Measurements from ENCODE around the gene ZNF747. TPM values are rescaled to one million over a fixed set of nuclear protein-coding genes. Genes with fewer than 3 reads are reported as not detected.

The ZNF747 gene
- total RNA-seq (2013; cell fraction: nucleolus; rRNA removed), result 18.5 and 22.3 TPM in 2 replicates
- 13.0 and 14.3 TPM in 2 replicates for total RNA-seq (2014; rRNA removed)
- total RNA-seq (2014; rRNA removed; fragmentation: Illumina TruSeq; extraction: Trizol), result 5.0 and 5.8 TPM in 2 replicates
- 10.7 and 12.0 TPM in 2 replicates for total RNA-seq (2021)
- polyA plus RNA-seq (2011; ENCODE audit: low read depth), result 2.4 TPM
- polyA plus RNA-seq (2011; rRNA removed), result 2.7 and 3.3 TPM in 2 replicates
- 4.7 and 5.0 TPM in 2 replicates for polyA plus RNA-seq (2011; cell fraction: cytosol; rRNA removed)
- 3.3 and 4.6 TPM in 2 replicates for polyA plus RNA-seq (2011; cell fraction: nucleus; rRNA removed)
- 4.5 TPM in 2 replicates for polyA plus RNA-seq (2012)
- polyA plus RNA-seq (2014; fragmentation: Illumina TruSeq; extraction: Trizol), result 5.1 and 5.7 TPM in 2 replicates
- polyA plus RNA-seq (2014; fragmentation: Nextera tagmentation; extraction: Ambion mirVana), result 1 to 10 TPM; 1.0 to 1.2 TPM
- 11.5 and 12.1 TPM in 2 replicates for polyA plus RNA-seq (2014; rRNA removed)
- 1 to 10 TPM; 8.6 to 8.8 TPM for polyA plus RNA-seq (2016; fragmentation: Nextera tagmentation; extraction: Ambion mirVana)
- polyA minus RNA-seq (2011; rRNA and poly(A)+ RNA removed), result 5.1 and 6.7 TPM in 2 replicates
- 2.3 and 3.8 TPM in 2 replicates for polyA minus RNA-seq (2011; cell fraction: cytosol; rRNA and poly(A)+ RNA removed)
- 6.5 and 10.4 TPM in 2 replicates for polyA minus RNA-seq (2011; cell fraction: nucleus; rRNA and poly(A)+ RNA removed)
- Bru-seq, nascent RNA, result percentile 69 among the genes with signal in this experiment
- BruChase-seq, experiment 1, labeled RNA remaining after a 6-hour chase, result percentile 55 among the genes with signal in this experiment
- BruChase-seq, experiment 2, labeled RNA remaining after a 2-hour chase, result percentile 63 among the genes with signal in this experiment
- long read RNA-seq, experiment 1, partial matches to known transcripts, result 0 of 1 reads
- long read RNA-seq, experiment 1, other reads (novel, unspliced or antisense), result 0 of 1 reads
- long read RNA-seq, experiment 2, result 0 reads

GRCh38 chr16:30534368-30535105 lies at the start of gene ZNF747:
Gene ZNF747, minus strand, starts transcription at chr16:30534858. Its CDS starts 179 bp downstream, at chr16:30534679.
- BruUV-seq (replicated peaks), result TSS peak; percentile 79
- no peaks in the 10 kb centered on the region for H3K4me1 ChIP-seq (ENCODE audit: control insufficient read depth, insufficient read depth, low read length)
- DNase-seq (ENCODE audit: low read depth, low spot score), result peak; percentile 51
- ChIA-PET CTCF (interaction anchor here (0.5 to 4.7 kb wide), 28 partner anchors 7 to 163 kb away, joined by 3 to 81 read pairs (median 8); partner anchors contain the start of genes DCTPP1, ITGAL, PRR14 and SEPHS2), RAD21 (ENCODE audit: unreplicated experiment) (interaction anchor here (0.6 to 5.2 kb wide), 25 partner anchors 7 to 561 kb away, joined by 3 to 129 read pairs (median 8); partner anchors contain the start of genes DCTPP1, TAOK2, ZNF48 and ZNF764), SMC1A (ENCODE audit: uncharacterized antibody, unreplicated experiment) (interaction anchor here (0.7 to 4.7 kb wide), 24 partner anchors 9 to 383 kb away, joined by 3 to 47 read pairs (median 7); partner anchors contain the start of genes DCTPP1, FBRS, ITGAL and ZNF764), POLR2A (interaction anchor here (0.5 to 5.2 kb wide), 22 partner anchors 10 to 124 kb away, joined by 3 to 109 read pairs (median 5); partner anchors contain the start of genes DCTPP1, FBRS, ITGAL and SEPHS2)
- no peaks in the 10 kb centered on the region for H3K9me3 ChIP-seq (replicated peaks; ENCODE audit: control insufficient read depth, insufficient read depth, low read length)
- intact Hi-C loops (cut with micrococcal nuclease; ENCODE audit: unreplicated experiment), result loop anchor here (1.0 to 5.0 kb wide), 5 partner anchors 24 to 104 kb away; partner anchors contain the start of genes DCTPP1, SEPHS2, ZNF764 and ZNF785
- H3K4me2 ChIP-seq (ENCODE audit: control insufficient read depth, insufficient read depth), result peak within 1 kb of the TSS; percentile 87
- 2% methylated on average over 68 of the region's 70 CpGs for WGBS (ENCODE audit: insufficient coverage, insufficient replicate concordance, low lambda C conversion rate, missing lambda C conversion rate)
- FAIRE-seq, result no peak
- no peaks in the 10 kb centered on the region for H3K27me3 ChIP-seq (replicated peaks in 1 of 2; ENCODE audit: control insufficient read depth in 2 of 2, insufficient read depth in 2 of 2, low read length in 1 of 2)
- no peaks in the 10 kb centered on the region for H4K20me1 ChIP-seq (ENCODE audit: control insufficient read depth, insufficient read depth)
- peaks cover 2 to 3% of the 10 kb centered on the region in 2 experiments; a peak in 1 of 4 replicates for H3K36me3 ChIP-seq (ENCODE audit: control insufficient read depth in 2 of 2, insufficient read depth in 2 of 2, low read length in 1 of 2)
- in situ Hi-C loops (cut with MboI), result no loop called here
- ATAC-seq, result peak; percentile 89
- peaks cover 27% of the 10 kb centered on the region for H3K79me2 ChIP-seq (ENCODE audit: control insufficient read depth, insufficient read depth, low read length)
- peak within 1 kb of the TSS; percentile 86 for H2AFZ ChIP-seq (ENCODE audit: control insufficient read depth, low read depth, low read length)
- H3K9ac ChIP-seq (ENCODE audit: control insufficient read depth, insufficient read depth, low read length), result peak within 1 kb of the TSS; percentile 96
- H3K4me3 ChIP-seq, result peak within 1 kb of the TSS; percentile 90
- H3K27ac ChIP-seq (ENCODE audit: control insufficient read depth, insufficient read depth), result peak within 1 kb of the TSS; percentile 85
- TF ChIP-seq RELB (IDR thresholded peaks at IDR 0.05; ENCODE audit: low read depth) (peak; percentile 31; the same call in 1 of the 2 replicates), NFYB (IDR thresholded peaks at IDR 0.05; ENCODE audit: insufficient read depth, low read depth, low read length) (no peak), TCF3 (IDR thresholded peaks at IDR 0.05; ENCODE audit: borderline replicate concordance, insufficient read depth, low read depth, low read length) (0 out of 2 replicates have a peak, but pooled peaks have one; percentile 34), NR2C1 (IDR thresholded peaks at IDR 0.05) (peak; percentile 97), CHD1 (IDR thresholded peaks at IDR 0.05; ENCODE audit: low read depth, low read length) (no peak), ZNF24 (IDR thresholded peaks at IDR 0.05) (no peak), ELK1 (IDR thresholded peaks at IDR 0.05; ENCODE audit: low read depth, low read length) (no peak; the same call in 1 of the 2 replicates), PKNOX1 (IDR thresholded peaks at IDR 0.05) (peak; percentile 21; the same call in 1 of the 2 replicates), SIX5 (IDR thresholded peaks at IDR 0.05; ENCODE audit: low read depth, low read length, severe bottlenecking) (peak; percentile 86), GATAD2B (conservative IDR thresholded peaks at IDR 0.05; ENCODE audit: low read depth) (peak; percentile 64; the same call in 1 of the 2 replicates), EED (IDR thresholded peaks at IDR 0.05; ENCODE audit: low read depth) (peak; percentile 5; the same call in 1 of the 2 replicates), TARDBP (IDR thresholded peaks at IDR 0.05; ENCODE audit: borderline replicate concordance) (peak; percentile 80; the same call in 1 of the 2 replicates), MEF2A (IDR thresholded peaks at IDR 0.05; ENCODE audit: insufficient read depth, low read depth, low read length) (0 out of 2 replicates have a peak, but pooled peaks have one; percentile 25)
